HFFc6 (cell line): ENCODE data around the gene RASSF1. TPM values are rescaled to one million over a fixed set of nuclear protein-coding genes. Genes with fewer than 3 reads are reported as not detected.

ENCODE experiments used
- DNase-seq: peaks from one replicate; pipeline ENCODE4 v3.0.0-alpha.2; 2018
- H3K27ac Mint-ChIP-seq: 2 replicates; pipeline ENCODE4 v1.8.0; 2020; ENCODE audit warnings: mild to moderate bottlenecking, mixed read lengths
- H3K27me3 Mint-ChIP-seq: 2 replicates; pipeline ENCODE4 v1.8.0; 2021; ENCODE audit warnings: mild to moderate bottlenecking, moderate library complexity, mixed read lengths; ENCODE audit not compliant: insufficient read depth
- H3K36me3 Mint-ChIP-seq: 2 replicates; pipeline ENCODE4 v1.8.0; 2021; ENCODE audit warnings: low read depth, mixed read lengths
- H3K4me1 Mint-ChIP-seq: 2 replicates; pipeline ENCODE4 v1.8.0; 2020; ENCODE audit warnings: low read depth, mixed read lengths
- H3K4me3 Mint-ChIP-seq: 2 replicates; pipeline ENCODE4 v1.8.0; 2020; ENCODE audit warnings: mild to moderate bottlenecking, moderate library complexity, mixed read lengths
- H3K9me3 Mint-ChIP-seq: 2 replicates; pipeline ENCODE4 v1.8.0; 2020; ENCODE audit warnings: mild to moderate bottlenecking, mixed read lengths
- CTCF ChIP-seq: fragments of 200-600 bp; sonication (generic); IDR thresholded peaks from 2 replicates; pipeline ENCODE4 v1.5.0; 2021; ENCODE audit warnings: antibody characterized with exemption, mild to moderate bottlenecking
- total RNA-seq, 6 experiments: library from RNA; stranded (reverse); fragmentation: NEBNext Ultra II Directional; extraction: Animal tissue kit (Norgen Biotek cat#: 25700); gene quantifications; 2 replicates in 1 of 6; 3 replicates in 5 of 6; pipeline ENCODE4 v1.2.3, GENCODE V29; 2021

Gene RASSF1
- total RNA-seq, 6 experiments from 2014 or later, result 30.9 to 37.0 (median 34.1) TPM

GRCh38 chr3:50336452-50337174 is 4.0 kb downstream of the RASSF1 start:
- Mint-ChIP-seq H3K27me3 (peaks cover 6% of the 10 kb centered on the region), H3K9me3 (no peaks in the 10 kb centered on the region), H3K27ac (peak overlapping the region; percentile 95), H3K4me3 (peak overlapping the region; percentile 96), H3K4me1 (peaks cover 59% of the 10 kb centered on the region), H3K36me3 (peaks cover 34% of the 10 kb centered on the region)
- no peak for TF ChIP-seq CTCF
- peak; percentile 28 for DNase-seq

GRCh38 chr3:50334339-50335075 is 6.1 kb downstream of the RASSF1 start:
- Mint-ChIP-seq H3K9me3 (no peaks in the 10 kb centered on the region), H3K4me3 (peak overlapping the region; percentile 70), H3K27ac (peak overlapping the region; percentile 88), H3K27me3 (peaks cover 4% of the 10 kb centered on the region; the same call in 1 of the 2 replicates), H3K36me3 (peaks cover 28% of the 10 kb centered on the region), H3K4me1 (peaks cover 52% of the 10 kb centered on the region)
- no peak for TF ChIP-seq CTCF
- no peak for DNase-seq

- H3K36me3 Mint-ChIP-seq, result peaks cover 24% of the 10 kb centered on the region
- H3K4me1 Mint-ChIP-seq, result peaks cover 45% of the 10 kb centered on the region
- H3K4me3 Mint-ChIP-seq, result peak overlapping the region; percentile 70
- H3K27ac Mint-ChIP-seq, result peak overlapping the region; percentile 88
- H3K27me3 Mint-ChIP-seq, result peaks cover 3% of the 10 kb centered on the region; the same call in 1 of the 2 replicates
- no peak for DNase-seq
- TF ChIP-seq CTCF, result no peak
- H3K9me3 Mint-ChIP-seq, result no peaks in the 10 kb centered on the region
Measured at GRCh38 chr3:50333744-50334328, 6.8 kb downstream of the RASSF1 start.

GRCh38 chr3:50331364-50331907 is 9.2 kb downstream of the RASSF1 start:
- Mint-ChIP-seq H3K4me1 (peaks cover 46% of the 10 kb centered on the region), H3K27me3 (peaks cover 5% of the 10 kb centered on the region), H3K27ac (no peak overlapping the region; the same call in 1 of the 2 replicates), H3K9me3 (no peaks in the 10 kb centered on the region), H3K4me3 (no peak overlapping the region), H3K36me3 (peaks cover 22% of the 10 kb centered on the region; the same call in 1 of the 2 replicates)
- DNase-seq, result no peak
- no peak for TF ChIP-seq CTCF

- no peak for TF ChIP-seq CTCF
- DNase-seq, result no peak
- H3K36me3 Mint-ChIP-seq, result peaks cover 18% of the 10 kb centered on the region; the same call in 1 of the 2 replicates
- H3K27me3 Mint-ChIP-seq, result peaks cover 5% of the 10 kb centered on the region
- no peak overlapping the region for H3K4me3 Mint-ChIP-seq
- no peaks in the 10 kb centered on the region for H3K9me3 Mint-ChIP-seq
- no peak overlapping the region for H3K27ac Mint-ChIP-seq
- peaks cover 35% of the 10 kb centered on the region for H3K4me1 Mint-ChIP-seq
Measured at GRCh38 chr3:50330330-50330729, 10.3 kb downstream of the RASSF1 start.
